ENCODE data around the gene RALGAPA2.
A peak's percentile ranks its signal among the peaks of the same experiment; 100 is the strongest.

- TF ChIP-seq, protein P1, sequence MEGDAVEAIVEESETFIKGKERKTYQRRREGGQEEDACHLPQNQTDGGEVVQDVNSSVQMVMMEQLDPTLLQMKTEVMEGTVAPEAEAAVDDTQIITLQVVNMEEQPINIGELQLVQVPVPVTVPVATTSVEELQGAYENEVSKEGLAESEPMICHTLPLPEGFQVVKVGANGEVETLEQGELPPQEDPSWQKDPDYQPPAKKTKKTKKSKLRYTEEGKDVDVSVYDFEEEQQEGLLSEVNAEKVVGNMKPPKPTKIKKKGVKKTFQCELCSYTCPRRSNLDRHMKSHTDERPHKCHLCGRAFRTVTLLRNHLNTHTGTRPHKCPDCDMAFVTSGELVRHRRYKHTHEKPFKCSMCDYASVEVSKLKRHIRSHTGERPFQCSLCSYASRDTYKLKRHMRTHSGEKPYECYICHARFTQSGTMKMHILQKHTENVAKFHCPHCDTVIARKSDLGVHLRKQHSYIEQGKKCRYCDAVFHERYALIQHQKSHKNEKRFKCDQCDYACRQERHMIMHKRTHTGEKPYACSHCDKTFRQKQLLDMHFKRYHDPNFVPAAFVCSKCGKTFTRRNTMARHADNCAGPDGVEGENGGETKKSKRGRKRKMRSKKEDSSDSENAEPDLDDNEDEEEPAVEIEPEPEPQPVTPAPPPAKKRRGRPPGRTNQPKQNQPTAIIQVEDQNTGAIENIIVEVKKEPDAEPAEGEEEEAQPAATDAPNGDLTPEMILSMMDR (IDR thresholded peaks at IDR 0.05) = no peak
- TF ChIP-seq POLR2AphosphoS5 (IDR thresholded peaks at IDR 0.05) = peak in 1 of 2 donors; percentile 34
- TF ChIP-seq EP300 (IDR thresholded peaks at IDR 0.05) = no peak
These were observed 40.3 kb upstream of the RALGAPA2 start for GRCh38 chr20:20752712-20753111.

Data from esophagus muscularis mucosa (tissue), 4 donors.